Progenitor cell of endocrine pancreas (in vitro differentiated cells): ENCODE results near the gene NSL1. TPM values are rescaled to one million over a fixed set of nuclear protein-coding genes. Genes with fewer than 3 reads are reported as not detected.
A peak's percentile ranks its signal among the peaks of the same experiment; 100 is the strongest.
"Not testable (repeated sequence)": the region's sequence is repeated elsewhere in the genome, so short reads cannot be mapped to it uniquely, and the experiment has no call there.

ENCODE experiments used
- DNase-seq: peaks from one replicate; pipeline ENCODE4 v3.0.0; 2021; ENCODE audit warnings: low spot score; ENCODE audit not compliant: unreplicated experiment
- H3K27ac Mint-ChIP-seq: 2 replicates; pipeline ENCODE4 v1.8.0; 2021; ENCODE audit warnings: mild to moderate bottlenecking, moderate library complexity, mixed read lengths
- H3K27me3 Mint-ChIP-seq: 2 replicates; pipeline ENCODE4 v1.8.0; 2021; ENCODE audit warnings: mixed read lengths
- H3K36me3 Mint-ChIP-seq: 2 replicates; pipeline ENCODE4 v1.8.0; 2022; ENCODE audit warnings: mixed read lengths; ENCODE audit not compliant: insufficient read depth
- H3K4me1 Mint-ChIP-seq: 2 replicates; pipeline ENCODE4 v1.8.0; 2021; ENCODE audit warnings: low read depth, mixed read lengths
- H3K4me3 Mint-ChIP-seq: 2 replicates; pipeline ENCODE4 v1.8.0; 2021; ENCODE audit warnings: low read depth, mild to moderate bottlenecking, moderate library complexity, mixed read lengths
- H3K9me3 Mint-ChIP-seq: 2 replicates; pipeline ENCODE4 v1.8.0; 2021; ENCODE audit warnings: low read depth, mixed read lengths
- total RNA-seq: library from RNA; stranded (reverse); gene quantifications from 2 replicates; pipeline ENCODE4 v1.2.1, GENCODE V29; 2021
- TF ChIP-seq, protein P1 (sequence below): fragments of 200-600 bp; sonication (generic); IDR thresholded peaks from one replicate; pipeline ENCODE4 v1.5.0; 2021; ENCODE audit warnings: antibody characterized with exemption, mild to moderate bottlenecking; ENCODE audit not compliant: unreplicated experiment

Gene NSL1
- total RNA-seq, 1 donor from 2014 or later: 41.1 TPM

DNA sequence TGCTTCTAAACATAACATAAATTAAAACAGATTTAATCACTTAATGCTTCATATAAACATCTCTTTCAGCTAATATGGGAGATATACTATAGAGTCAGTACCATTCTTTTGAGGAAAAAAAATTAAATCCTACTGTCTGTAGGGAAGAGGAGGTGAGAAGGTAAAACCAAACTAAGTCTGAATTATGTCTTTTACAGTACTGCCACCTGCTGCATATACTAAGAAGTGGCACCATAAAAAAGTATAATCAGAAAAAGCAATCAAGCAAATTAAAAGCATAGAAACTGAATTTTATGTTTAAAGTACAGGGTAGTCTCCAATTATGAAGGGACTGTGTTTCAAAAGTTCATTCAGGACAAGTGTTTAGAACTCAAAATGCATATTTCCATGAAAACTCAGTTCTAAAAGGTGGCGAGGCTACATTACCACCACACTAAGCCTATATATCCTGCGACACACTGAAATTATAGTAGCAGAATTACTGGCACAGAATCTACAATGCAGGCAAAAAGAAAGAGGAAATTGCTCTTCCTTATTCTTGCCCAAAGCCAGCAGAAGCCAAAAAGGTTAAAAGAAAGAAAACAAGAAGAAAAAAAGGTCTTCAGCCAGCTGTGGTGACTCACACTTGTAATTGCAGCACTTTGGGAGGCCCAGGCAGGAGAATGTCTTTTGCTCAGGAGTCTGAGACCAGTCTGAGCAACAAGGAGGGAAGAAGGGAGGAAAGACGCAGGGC is 9.0 kb downstream of the NSL1 start:
- Mint-ChIP-seq H3K27me3 (no peaks in the 10 kb centered on the region), H3K9me3 (peaks cover 4% of the 10 kb centered on the region), H3K4me1 (no peaks in the 10 kb centered on the region), H3K36me3 (peaks cover 31% of the 10 kb centered on the region), H3K27ac (peak overlapping the region; percentile 7), H3K4me3 (no peak overlapping the region)
- TF ChIP-seq, protein P1, sequence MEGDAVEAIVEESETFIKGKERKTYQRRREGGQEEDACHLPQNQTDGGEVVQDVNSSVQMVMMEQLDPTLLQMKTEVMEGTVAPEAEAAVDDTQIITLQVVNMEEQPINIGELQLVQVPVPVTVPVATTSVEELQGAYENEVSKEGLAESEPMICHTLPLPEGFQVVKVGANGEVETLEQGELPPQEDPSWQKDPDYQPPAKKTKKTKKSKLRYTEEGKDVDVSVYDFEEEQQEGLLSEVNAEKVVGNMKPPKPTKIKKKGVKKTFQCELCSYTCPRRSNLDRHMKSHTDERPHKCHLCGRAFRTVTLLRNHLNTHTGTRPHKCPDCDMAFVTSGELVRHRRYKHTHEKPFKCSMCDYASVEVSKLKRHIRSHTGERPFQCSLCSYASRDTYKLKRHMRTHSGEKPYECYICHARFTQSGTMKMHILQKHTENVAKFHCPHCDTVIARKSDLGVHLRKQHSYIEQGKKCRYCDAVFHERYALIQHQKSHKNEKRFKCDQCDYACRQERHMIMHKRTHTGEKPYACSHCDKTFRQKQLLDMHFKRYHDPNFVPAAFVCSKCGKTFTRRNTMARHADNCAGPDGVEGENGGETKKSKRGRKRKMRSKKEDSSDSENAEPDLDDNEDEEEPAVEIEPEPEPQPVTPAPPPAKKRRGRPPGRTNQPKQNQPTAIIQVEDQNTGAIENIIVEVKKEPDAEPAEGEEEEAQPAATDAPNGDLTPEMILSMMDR: peak; percentile 69
- DNase-seq: no peak

DNA sequence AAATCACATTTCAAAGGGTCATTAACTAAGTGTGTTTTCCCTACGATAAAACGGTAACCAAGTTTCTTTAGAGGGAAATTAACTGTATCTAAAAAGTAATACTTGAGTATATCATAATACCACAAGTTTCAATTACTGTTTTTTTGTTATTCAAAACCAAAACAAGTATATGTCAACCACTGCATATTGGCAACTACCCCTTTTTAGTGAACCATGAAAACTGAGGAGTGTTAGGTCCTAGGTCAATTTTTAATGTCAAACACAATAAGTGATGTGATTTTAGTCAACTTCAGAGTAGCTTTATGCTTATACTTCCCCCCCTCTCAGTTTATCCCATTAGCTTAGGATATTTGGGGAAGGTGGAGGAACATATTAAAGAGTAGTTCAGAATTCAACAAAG is 10.4 kb downstream of the NSL1 start:
- Mint-ChIP-seq H3K27me3 (no peaks in the 10 kb centered on the region), H3K4me1 (no peaks in the 10 kb centered on the region), H3K4me3 (no peak overlapping the region), H3K27ac (no peak overlapping the region), H3K36me3 (peaks cover 32% of the 10 kb centered on the region), H3K9me3 (peaks cover 4% of the 10 kb centered on the region)
- DNase-seq: no peak
- TF ChIP-seq, protein P1: no peak

DNA sequence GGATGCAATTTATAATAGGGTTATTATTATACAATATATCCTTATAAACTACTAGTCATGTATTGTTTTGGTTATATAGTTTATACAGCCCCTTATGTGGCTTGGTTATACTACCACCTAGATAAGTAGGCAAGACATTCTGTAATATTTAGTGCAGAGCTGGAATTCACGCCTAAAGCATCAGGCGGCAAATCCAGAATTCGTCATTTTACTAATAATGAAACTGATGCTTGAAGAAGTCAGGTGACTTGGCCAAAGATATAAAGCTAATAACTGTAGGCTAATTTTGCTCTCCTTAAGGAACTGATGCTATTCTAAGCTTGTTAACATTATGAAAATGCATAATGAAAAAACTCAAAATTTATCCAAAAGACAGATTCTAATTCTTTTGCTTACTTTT is 10.8 kb downstream of the NSL1 start:
- Mint-ChIP-seq H3K36me3 (peaks cover 30% of the 10 kb centered on the region), H3K27me3 (no peaks in the 10 kb centered on the region), H3K4me3 (no peak overlapping the region), H3K4me1 (no peaks in the 10 kb centered on the region), H3K27ac (no peak overlapping the region), H3K9me3 (peaks cover 4% of the 10 kb centered on the region)
- DNase-seq: no peak
- TF ChIP-seq, protein P1: no peak

DNA sequence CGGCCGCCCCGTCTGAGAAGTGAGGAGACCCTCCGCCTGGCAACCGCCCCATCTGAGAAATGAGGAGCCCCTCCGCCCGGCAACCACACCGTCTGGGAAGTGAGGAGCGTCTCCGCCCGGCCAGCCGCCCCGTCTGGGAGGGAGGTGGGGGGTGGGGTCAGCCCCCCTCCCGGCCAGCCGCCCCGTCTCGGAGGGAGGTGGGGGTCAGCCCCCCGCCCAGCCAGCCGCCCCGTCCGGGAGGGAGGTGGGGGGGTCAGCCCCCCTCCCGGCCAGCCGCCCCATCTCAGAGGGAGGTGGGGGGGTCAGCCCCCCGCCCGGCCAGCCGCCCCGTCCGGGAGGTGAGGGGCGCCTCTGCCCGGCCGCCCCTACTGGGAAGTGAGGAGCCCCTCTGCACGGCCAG is 12.5 kb downstream of the NSL1 start:
- not testable (repeated sequence) for H3K27me3 Mint-ChIP-seq, H3K9me3 Mint-ChIP-seq, DNase-seq, H3K4me3 Mint-ChIP-seq, H3K27ac Mint-ChIP-seq, H3K4me1 Mint-ChIP-seq
- H3K36me3 Mint-ChIP-seq: peaks cover 32% of the 10 kb centered on the region

DNA sequence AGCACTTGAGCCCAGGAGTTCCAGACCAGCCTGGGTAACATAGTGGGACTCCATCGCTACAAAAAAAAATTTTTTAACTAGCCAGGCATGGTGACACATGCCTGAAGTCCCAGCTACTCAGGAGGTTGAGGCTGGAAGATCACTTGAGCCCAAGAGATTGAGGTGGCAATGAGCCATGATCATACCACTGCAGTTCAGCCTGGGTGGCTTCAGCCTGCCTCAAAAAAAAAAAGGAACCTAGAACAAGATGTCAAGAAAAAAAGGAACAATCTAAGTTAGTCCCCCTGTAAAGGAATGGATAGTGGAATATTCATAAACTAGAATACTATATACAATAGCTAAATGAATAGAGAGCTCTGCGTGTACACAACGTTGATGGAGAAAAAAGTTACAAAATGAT is 14.4 kb downstream of the NSL1 start:
- no peak for DNase-seq
- TF ChIP-seq, protein P1: no peak
- Mint-ChIP-seq H3K4me3 (no peak overlapping the region), H3K36me3 (peaks cover 40% of the 10 kb centered on the region), H3K27ac (no peak overlapping the region), H3K9me3 (peaks cover 4% of the 10 kb centered on the region), H3K27me3 (no peaks in the 10 kb centered on the region), H3K4me1 (no peaks in the 10 kb centered on the region)

DNA sequence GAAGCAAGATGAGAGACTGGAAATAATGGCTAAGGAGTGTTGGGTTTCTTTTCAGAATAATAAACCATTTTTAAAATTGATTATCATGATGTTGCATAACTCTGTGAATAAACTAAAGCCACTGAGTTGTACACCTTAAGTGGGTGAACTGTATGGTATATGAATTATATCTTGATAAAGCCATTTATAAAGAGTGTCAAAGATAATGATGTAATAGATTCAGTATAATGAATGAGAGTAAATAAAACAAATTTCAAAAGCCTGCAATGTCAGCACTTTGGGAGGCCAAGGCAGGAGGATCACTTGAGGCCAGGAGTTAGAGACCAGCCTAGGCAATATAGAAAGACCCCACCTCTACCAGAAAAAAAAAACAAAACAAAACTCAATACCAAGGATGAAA is 16.3 kb downstream of the NSL1 start:
- no peak for DNase-seq
- Mint-ChIP-seq H3K27ac (no peak overlapping the region), H3K36me3 (peaks cover 44% of the 10 kb centered on the region), H3K27me3 (no peaks in the 10 kb centered on the region), H3K4me1 (no peaks in the 10 kb centered on the region), H3K4me3 (no peak overlapping the region), H3K9me3 (peaks cover 8% of the 10 kb centered on the region)
- TF ChIP-seq, protein P1: no peak
